HG02981 (cell line): Measurements from ENCODE around the gene ZNF282.
A peak's percentile ranks its signal among the peaks of the same experiment; 100 is the strongest.
"Not testable (repeated sequence)": the region's sequence is repeated elsewhere in the genome, so short reads cannot be mapped to it uniquely, and the experiment has no call there.

Experiments
- ATAC-seq: cut with Tn5 transposase; IDR thresholded peaks from one replicate; pipeline ENCODE4 v1.9.1; 2021; ENCODE audit warnings: mild to moderate bottlenecking, moderate library complexity; ENCODE audit not compliant: unreplicated experiment

ZNF282 gene

GRCh38 chr7:149252378-149252777 is 57.0 kb downstream of the ZNF282 start:
- ATAC-seq: no peak

- no peak for ATAC-seq
Measured at GRCh38 chr7:149253665-149254064, 58.3 kb downstream of the ZNF282 start.

GRCh38 chr7:149254181-149254858 is 59.0 kb downstream of the ZNF282 start:
- no peak for ATAC-seq

- no peak for ATAC-seq
Measured at GRCh38 chr7:149255174-149255573, 59.8 kb downstream of the ZNF282 start.

- ATAC-seq: no peak
Measured at GRCh38 chr7:149256568-149256967, 61.2 kb downstream of the ZNF282 start.

GRCh38 chr7:149257146-149257545 is 61.8 kb downstream of the ZNF282 start:
- ATAC-seq: no peak

GRCh38 chr7:149261316-149261828 is 66.0 kb downstream of the ZNF282 start:
- ATAC-seq: no peak

- ATAC-seq: peak; percentile 80
Measured at GRCh38 chr7:149261829-149262617, 66.7 kb downstream of the ZNF282 start, which contains the start of gene ZNF783. Gene ZNF783, plus strand, starts transcription at chr7:149262196. Its CDS starts 138 bp downstream, at chr7:149262334.

- ATAC-seq: no peak
Measured at GRCh38 chr7:149266451-149266850, 71.1 kb downstream of the ZNF282 start.

GRCh38 chr7:149267733-149268132 is 72.4 kb downstream of the ZNF282 start:
- ATAC-seq: no peak

- ATAC-seq: not testable (repeated sequence)
Measured at GRCh38 chr7:149274424-149274823, 79.1 kb downstream of the ZNF282 start.
